ENCODE data around the gene GPR18.

- TF ChIP-seq EZH2 (IDR thresholded peaks at IDR 0.05; ENCODE audit: borderline replicate concordance, low read depth, low read length) (no peak), RCOR1 (IDR thresholded peaks at IDR 0.05; ENCODE audit: borderline replicate concordance in 1 of 2, low read depth in 2 of 2, low read length in 2 of 2) (no peak), CHD2 (IDR thresholded peaks at IDR 0.05; ENCODE audit: low read depth, low read length) (no peak), IRF9 (tag; IDR thresholded peaks at IDR 0.05) (no peak), CTCF (IDR thresholded peaks at IDR 0.05 in 2 of 3, conservative IDR thresholded peaks at IDR 0.05 in 1 of 3; ENCODE audit: insufficient read depth in 2 of 3, low read depth in 1 of 3, low read length in 3 of 3) (no peak), ZC3H4 (CRISPR knock-in tag; IDR thresholded peaks at IDR 0.05; ENCODE audit: borderline replicate concordance) (no peak), ZNF586 (CRISPR knock-in tag; conservative IDR thresholded peaks at IDR 0.05) (no peak), ZEB2 (IDR thresholded peaks at IDR 0.05) (no peak), SFPQ (IDR thresholded peaks at IDR 0.05; ENCODE audit: low read depth, low read length) (no peak), RBM14 (IDR thresholded peaks at IDR 0.05; ENCODE audit: borderline replicate concordance, insufficient read depth, low read depth, low read length) (no peak), RERE (CRISPR knock-in tag; IDR thresholded peaks at IDR 0.05; ENCODE audit: borderline replicate concordance) (no peak), DLX4 (CRISPR knock-in tag; IDR thresholded peaks at IDR 0.05) (no peak)
Observed at GRCh38 chr13:99304541-99304940, 46.4 kb upstream of the GPR18 start.
